K562 (cell line): ENCODE measurements around the gene SNX33. TPM values are rescaled to one million over a fixed set of nuclear protein-coding genes. Genes with fewer than 3 reads are reported as not detected.

Experiments used
- CREB5 ChIP-seq: fragments of 250-450 bp; sonication (Bioruptor Pico); IDR thresholded peaks from 2 replicates; pipeline ENCODE4 v1.5.0; 2020; ENCODE audit warnings: mild to moderate bottlenecking
- CTCF ChIP-seq, 3 experiments: IDR thresholded peaks in 2 of 3; conservative IDR thresholded peaks in 1 of 3; 2 replicates each; pipeline ENCODE4 v1.5.1; 2011 to 2012; ENCODE audit warnings: low read length in 3 of 3, mild to moderate bottlenecking in 3 of 3, control low read depth in 2 of 3, improper control_type of control experiment in 1 of 3, inconsistent platforms in 1 of 3, low read depth in 1 of 3, mixed read lengths in 1 of 3, moderate library complexity in 1 of 3; ENCODE audit not compliant: insufficient read depth in 2 of 3
- CUX1 ChIP-seq: fragments of 200-800 bp; sonication (Bioruptor generic); IDR thresholded peaks from 2 replicates; pipeline ENCODE4 v1.6.1; 2016; ENCODE audit warnings: missing genetic modification characterization, missing compliant biosample characterization
- E2F6 ChIP-seq, 2 experiments: IDR thresholded peaks; 2 replicates each; pipeline ENCODE4 v1.6.1; 2011; ENCODE audit warnings: borderline replicate concordance in 1 of 2, control low read depth in 1 of 2, low read depth in 1 of 2, low read length in 1 of 2, mild to moderate bottlenecking in 1 of 2, mixed read lengths in 1 of 2, moderate library complexity in 1 of 2; ENCODE audit not compliant: insufficient read depth in 1 of 2, insufficient read length in 1 of 2, poor library complexity in 1 of 2, severe bottlenecking in 1 of 2; ENCODE audit errors: extremely low read depth in 1 of 2
- HLTF ChIP-seq: fragments of 450-650 bp; IDR thresholded peaks from 2 replicates; pipeline ENCODE4 v1.6.1; 2016
- MEF2D ChIP-seq: conservative IDR thresholded peaks from 2 replicates; pipeline ENCODE4 v1.6.1; 2016; ENCODE audit warnings: low read depth, missing genetic modification characterization, missing compliant biosample characterization
- RB1 ChIP-seq: fragments of 450-650 bp; IDR thresholded peaks from 2 replicates; pipeline ENCODE4 v1.6.1; 2017; ENCODE audit warnings: low read depth, mild to moderate bottlenecking
- SIN3A ChIP-seq, 2 experiments: fragments of 150-350 bp in 1 of 2; IDR thresholded peaks; 2 replicates each; pipeline ENCODE4 v1.6.1; 2011 to 2016; ENCODE audit warnings: borderline replicate concordance in 2 of 2, low read depth in 2 of 2, low read length in 2 of 2, mild to moderate bottlenecking in 2 of 2, moderate library complexity in 2 of 2; ENCODE audit not compliant: control insufficient read depth in 1 of 2
- TBP ChIP-seq: optimal IDR thresholded peaks from 2 replicates; pipeline ENCODE3; 2011; ENCODE audit warnings: low read depth, low read length, improper control_type of control experiment
- TEAD1 ChIP-seq, 2 experiments: fragments of 450-650 bp in 1 of 2; sonication (generic) in 1 of 2; formaldehyde crosslinking; IDR thresholded peaks; 2 replicates each; pipeline versions ENCODE4 v1.4.0 to v1.8.0; 2020 to 2022; ENCODE audit warnings: mild to moderate bottlenecking in 2 of 2, missing genetic modification reagents in 1 of 2
- ZBTB17 ChIP-seq: fragments of 450-650 bp; formaldehyde crosslinking; IDR thresholded peaks from 2 replicates; pipeline ENCODE4 v1.4.0; 2020; ENCODE audit warnings: mild to moderate bottlenecking
- ZBTB9 ChIP-seq: fragments of 450-650 bp; formaldehyde crosslinking; IDR thresholded peaks from 2 replicates; pipeline ENCODE4 v1.4.0; 2020; ENCODE audit warnings: mild to moderate bottlenecking, moderate library complexity
- ZNF263 ChIP-seq: sonication (generic); formaldehyde crosslinking; IDR thresholded peaks from 2 replicates; pipeline ENCODE4 v1.8.0; 2022; ENCODE audit warnings: mild to moderate bottlenecking, missing genetic modification reagents, borderline replicate concordance
- ZNF589 ChIP-seq: fragments of 200-800 bp; sonication (Bioruptor generic); IDR thresholded peaks from 2 replicates; pipeline ENCODE4 v1.6.1; 2016; ENCODE audit warnings: low read depth, missing genetic modification characterization, missing compliant biosample characterization
- polyA plus RNA-seq, 8 experiments: library from polyadenylated mRNA; depleted of rRNA in 4 of 8; stranded (reverse) in 5 of 8; unstranded in 3 of 8; fragments of >200 nt; fragmentation: Nextera tagmentation in 2 of 8; fragmentation: Illumina TruSeq in 1 of 8; extraction: Ambion mirVana in 2 of 8; extraction: Trizol in 1 of 8; gene quantifications; 2 replicates each; pipeline versions ENCODE4 v1.2.1 to v1.2.3, GENCODE V29; 2011 to 2014; ENCODE audit warnings: inconsistent platforms in 1 of 8, missing spikeins in 1 of 8
- total RNA-seq, 7 experiments: library from RNA; depleted of rRNA in 6 of 7; stranded (reverse); fragments of >200 nt in 6 of 7; fragmentation: Illumina TruSeq in 2 of 7; extraction: Trizol in 2 of 7; gene quantifications; 2 replicates each; pipeline versions ENCODE4 v1.2.1 to v1.2.3, GENCODE V29; 2011 to 2021; ENCODE audit warnings: low replicate concordance in 1 of 7

Gene SNX33
- total and polyA plus RNA-seq, 9 of the 15 experiments (the other 6 are each of a cell fraction or from before 2014, with no cell fraction given) = 1.4 to 14.1 (median 8.2) TPM

GRCh38 chr15:75640483-75641178 is 7.1 kb upstream of the SNX33 start (continued):
- TF ChIP-seq SIN3A (IDR thresholded peaks at IDR 0.05; ENCODE audit: borderline replicate concordance in 2 of 2, control insufficient read depth in 1 of 2, low read depth in 2 of 2, low read length in 2 of 2) = peak in 1 of 2 experiments; percentile 36; a peak in 1 of 4 replicates
- TF ChIP-seq CTCF (IDR thresholded peaks at IDR 0.05 in 2 of 3, conservative IDR thresholded peaks at IDR 0.05 in 1 of 3; ENCODE audit: insufficient read depth in 2 of 3, low read depth in 1 of 3, low read length in 3 of 3) = peak; percentile 50 to 81 (median 71); a peak in 5 of 6 replicates
- peak in 1 of 2 experiments; percentile 22 for TF ChIP-seq E2F6 (IDR thresholded peaks at IDR 0.05; ENCODE audit: borderline replicate concordance in 1 of 2, extremely low read depth in 1 of 2, insufficient read depth in 1 of 2, insufficient read length in 1 of 2, low read depth in 1 of 2, low read length in 1 of 2, poor library complexity in 1 of 2, severe bottlenecking in 1 of 2)
- 0 out of 2 replicates have a peak, but pooled peaks have one; percentile 7 for TF ChIP-seq RB1
- TF ChIP-seq CREB5 (CRISPR knock-in tag) = 0 out of 2 replicates have a peak, but pooled peaks have one; percentile 46
- no peak for TF ChIP-seq ZNF263 (CRISPR knock-in tag)
- peak; percentile 23 for TF ChIP-seq TBP
- TF ChIP-seq HLTF = no peak
- 0 out of 2 replicates have a peak, but pooled peaks have one; percentile 23 for TF ChIP-seq ZBTB17 (CRISPR knock-in tag)
- TF ChIP-seq ZBTB9 (CRISPR knock-in tag) = 0 out of 2 replicates have a peak, but pooled peaks have one; percentile 51
- no peak for TF ChIP-seq CUX1
- 0 out of 4 replicates have a peak, but pooled peaks of 1 of the 2 experiments have one; percentile 17 for TF ChIP-seq TEAD1 (CRISPR knock-in tag; IDR thresholded peaks at IDR 0.05)
- no peak for TF ChIP-seq MEF2D (tag)
- no peak for TF ChIP-seq ZNF589 (CRISPR knock-in tag)
